ENCODE measurements around the gene LRP1-AS.

The LRP1-AS gene

GRCh38 chr12:57195186-57195585, 47.8 kb upstream of the LRP1-AS start:
- no peak for ATAC-seq
- TF ChIP-seq OSR1 (CRISPR knock-in tag; IDR thresholded peaks at IDR 0.05) (no peak), SNAI2 (CRISPR knock-in tag; IDR thresholded peaks at IDR 0.05) (no peak), ZNF8 (CRISPR knock-in tag; IDR thresholded peaks at IDR 0.05) (no peak), ZNF565 (CRISPR knock-in tag; conservative IDR thresholded peaks at IDR 0.05; ENCODE audit: low read depth) (no peak), PPARA (CRISPR knock-in tag; IDR thresholded peaks at IDR 0.05; ENCODE audit: borderline replicate concordance) (no peak), TOX (CRISPR knock-in tag; IDR thresholded peaks at IDR 0.05; ENCODE audit: borderline replicate concordance) (no peak), BACH2 (CRISPR knock-in tag; IDR thresholded peaks at IDR 0.05; ENCODE audit: borderline replicate concordance) (no peak)
- TF ChIP-seq, protein P1, sequence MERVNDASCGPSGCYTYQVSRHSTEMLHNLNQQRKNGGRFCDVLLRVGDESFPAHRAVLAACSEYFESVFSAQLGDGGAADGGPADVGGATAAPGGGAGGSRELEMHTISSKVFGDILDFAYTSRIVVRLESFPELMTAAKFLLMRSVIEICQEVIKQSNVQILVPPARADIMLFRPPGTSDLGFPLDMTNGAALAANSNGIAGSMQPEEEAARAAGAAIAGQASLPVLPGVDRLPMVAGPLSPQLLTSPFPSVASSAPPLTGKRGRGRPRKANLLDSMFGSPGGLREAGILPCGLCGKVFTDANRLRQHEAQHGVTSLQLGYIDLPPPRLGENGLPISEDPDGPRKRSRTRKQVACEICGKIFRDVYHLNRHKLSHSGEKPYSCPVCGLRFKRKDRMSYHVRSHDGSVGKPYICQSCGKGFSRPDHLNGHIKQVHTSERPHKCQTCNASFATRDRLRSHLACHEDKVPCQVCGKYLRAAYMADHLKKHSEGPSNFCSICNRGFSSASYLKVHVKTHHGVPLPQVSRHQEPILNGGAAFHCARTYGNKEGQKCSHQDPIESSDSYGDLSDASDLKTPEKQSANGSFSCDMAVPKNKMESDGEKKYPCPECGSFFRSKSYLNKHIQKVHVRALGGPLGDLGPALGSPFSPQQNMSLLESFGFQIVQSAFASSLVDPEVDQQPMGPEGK (CRISPR knock-in tag; IDR thresholded peaks at IDR 0.05; ENCODE audit: borderline replicate concordance), result no peak

DNA sequence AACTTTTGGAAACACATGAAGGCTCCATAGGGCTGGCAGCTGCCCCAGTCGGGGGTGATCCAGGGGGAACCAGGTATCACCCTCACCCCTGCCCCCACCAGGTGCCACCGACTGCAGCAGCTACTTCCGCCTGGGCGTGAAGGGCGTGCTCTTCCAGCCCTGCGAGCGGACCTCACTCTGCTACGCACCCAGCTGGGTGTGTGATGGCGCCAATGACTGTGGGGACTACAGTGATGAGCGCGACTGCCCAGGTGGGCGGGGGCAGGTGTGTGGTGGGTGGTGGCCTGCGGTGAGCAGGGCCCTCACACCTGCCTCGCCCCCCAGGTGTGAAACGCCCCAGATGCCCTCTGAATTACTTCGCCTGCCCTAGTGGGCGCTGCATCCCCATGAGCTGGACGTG, 46.8 kb upstream of the LRP1-AS start:
- TF ChIP-seq ZFP30 (CRISPR knock-in tag; IDR thresholded peaks at IDR 0.05) (no peak), OSR1 (CRISPR knock-in tag; IDR thresholded peaks at IDR 0.05) (no peak), ZFP3 (CRISPR knock-in tag; IDR thresholded peaks at IDR 0.05) (no peak), CSRNP3 (CRISPR knock-in tag; IDR thresholded peaks at IDR 0.05) (no peak), TOX (CRISPR knock-in tag; IDR thresholded peaks at IDR 0.05; ENCODE audit: borderline replicate concordance) (no peak), ZC3H10 (CRISPR knock-in tag; IDR thresholded peaks at IDR 0.05) (no peak), ESRRG (CRISPR knock-in tag; IDR thresholded peaks at IDR 0.05) (no peak), BACH2 (CRISPR knock-in tag; IDR thresholded peaks at IDR 0.05; ENCODE audit: borderline replicate concordance) (no peak), SNAI2 (CRISPR knock-in tag; IDR thresholded peaks at IDR 0.05) (no peak), ISL1 (CRISPR knock-in tag; IDR thresholded peaks at IDR 0.05) (no peak)
- TF ChIP-seq, protein P1 (CRISPR knock-in tag; IDR thresholded peaks at IDR 0.05; ENCODE audit: borderline replicate concordance), result no peak
- TF ChIP-seq, protein P2, sequence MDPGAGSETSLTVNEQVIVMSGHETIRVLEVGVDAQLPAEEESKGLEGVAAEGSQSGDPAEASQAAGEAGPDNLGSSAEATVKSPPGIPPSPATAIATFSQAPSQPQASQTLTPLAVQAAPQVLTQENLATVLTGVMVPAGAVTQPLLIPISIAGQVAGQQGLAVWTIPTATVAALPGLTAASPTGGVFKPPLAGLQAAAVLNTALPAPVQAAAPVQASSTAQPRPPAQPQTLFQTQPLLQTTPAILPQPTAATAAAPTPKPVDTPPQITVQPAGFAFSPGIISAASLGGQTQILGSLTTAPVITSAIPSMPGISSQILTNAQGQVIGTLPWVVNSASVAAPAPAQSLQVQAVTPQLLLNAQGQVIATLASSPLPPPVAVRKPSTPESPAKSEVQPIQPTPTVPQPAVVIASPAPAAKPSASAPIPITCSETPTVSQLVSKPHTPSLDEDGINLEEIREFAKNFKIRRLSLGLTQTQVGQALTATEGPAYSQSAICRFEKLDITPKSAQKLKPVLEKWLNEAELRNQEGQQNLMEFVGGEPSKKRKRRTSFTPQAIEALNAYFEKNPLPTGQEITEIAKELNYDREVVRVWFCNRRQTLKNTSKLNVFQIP (CRISPR knock-in tag; IDR thresholded peaks at IDR 0.05; ENCODE audit: borderline replicate concordance, low read depth), result no peak
- TF ChIP-seq, protein P3, sequence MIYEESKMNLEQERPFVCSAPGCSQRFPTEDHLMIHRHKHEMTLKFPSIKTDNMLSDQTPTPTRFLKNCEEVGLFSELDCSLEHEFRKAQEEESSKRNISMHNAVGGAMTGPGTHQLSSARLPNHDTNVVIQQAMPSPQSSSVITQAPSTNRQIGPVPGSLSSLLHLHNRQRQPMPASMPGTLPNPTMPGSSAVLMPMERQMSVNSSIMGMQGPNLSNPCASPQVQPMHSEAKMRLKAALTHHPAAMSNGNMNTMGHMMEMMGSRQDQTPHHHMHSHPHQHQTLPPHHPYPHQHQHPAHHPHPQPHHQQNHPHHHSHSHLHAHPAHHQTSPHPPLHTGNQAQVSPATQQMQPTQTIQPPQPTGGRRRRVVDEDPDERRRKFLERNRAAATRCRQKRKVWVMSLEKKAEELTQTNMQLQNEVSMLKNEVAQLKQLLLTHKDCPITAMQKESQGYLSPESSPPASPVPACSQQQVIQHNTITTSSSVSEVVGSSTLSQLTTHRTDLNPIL (CRISPR knock-in tag; IDR thresholded peaks at IDR 0.05; ENCODE audit: low read depth), result no peak
- no peak for ATAC-seq

GRCh38 chr12:57193706-57194245, 46.4 kb upstream of the LRP1-AS start:
- no peak for ATAC-seq
- TF ChIP-seq GLIS3 (CRISPR knock-in tag; IDR thresholded peaks at IDR 0.05) (no peak), CSDC2 (CRISPR knock-in tag; IDR thresholded peaks at IDR 0.05) (no peak), ZFP3 (CRISPR knock-in tag; IDR thresholded peaks at IDR 0.05) (no peak), TOX (CRISPR knock-in tag; IDR thresholded peaks at IDR 0.05; ENCODE audit: borderline replicate concordance) (no peak), OSR1 (CRISPR knock-in tag; IDR thresholded peaks at IDR 0.05) (no peak), ZNF8 (CRISPR knock-in tag; IDR thresholded peaks at IDR 0.05) (no peak), ZC3H10 (CRISPR knock-in tag; IDR thresholded peaks at IDR 0.05) (no peak), TCF4 (CRISPR knock-in tag; IDR thresholded peaks at IDR 0.05; ENCODE audit: borderline replicate concordance) (no peak), CSRNP3 (CRISPR knock-in tag; IDR thresholded peaks at IDR 0.05) (no peak)
- TF ChIP-seq, protein P4, sequence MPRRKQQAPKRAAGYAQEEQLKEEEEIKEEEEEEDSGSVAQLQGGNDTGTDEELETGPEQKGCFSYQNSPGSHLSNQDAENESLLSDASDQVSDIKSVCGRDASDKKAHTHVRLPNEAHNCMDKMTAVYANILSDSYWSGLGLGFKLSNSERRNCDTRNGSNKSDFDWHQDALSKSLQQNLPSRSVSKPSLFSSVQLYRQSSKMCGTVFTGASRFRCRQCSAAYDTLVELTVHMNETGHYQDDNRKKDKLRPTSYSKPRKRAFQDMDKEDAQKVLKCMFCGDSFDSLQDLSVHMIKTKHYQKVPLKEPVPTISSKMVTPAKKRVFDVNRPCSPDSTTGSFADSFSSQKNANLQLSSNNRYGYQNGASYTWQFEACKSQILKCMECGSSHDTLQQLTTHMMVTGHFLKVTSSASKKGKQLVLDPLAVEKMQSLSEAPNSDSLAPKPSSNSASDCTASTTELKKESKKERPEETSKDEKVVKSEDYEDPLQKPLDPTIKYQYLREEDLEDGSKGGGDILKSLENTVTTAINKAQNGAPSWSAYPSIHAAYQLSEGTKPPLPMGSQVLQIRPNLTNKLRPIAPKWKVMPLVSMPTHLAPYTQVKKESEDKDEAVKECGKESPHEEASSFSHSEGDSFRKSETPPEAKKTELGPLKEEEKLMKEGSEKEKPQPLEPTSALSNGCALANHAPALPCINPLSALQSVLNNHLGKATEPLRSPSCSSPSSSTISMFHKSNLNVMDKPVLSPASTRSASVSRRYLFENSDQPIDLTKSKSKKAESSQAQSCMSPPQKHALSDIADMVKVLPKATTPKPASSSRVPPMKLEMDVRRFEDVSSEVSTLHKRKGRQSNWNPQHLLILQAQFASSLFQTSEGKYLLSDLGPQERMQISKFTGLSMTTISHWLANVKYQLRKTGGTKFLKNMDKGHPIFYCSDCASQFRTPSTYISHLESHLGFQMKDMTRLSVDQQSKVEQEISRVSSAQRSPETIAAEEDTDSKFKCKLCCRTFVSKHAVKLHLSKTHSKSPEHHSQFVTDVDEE (CRISPR knock-in tag; IDR thresholded peaks at IDR 0.05), result no peak
- TF ChIP-seq, protein P2 (CRISPR knock-in tag; IDR thresholded peaks at IDR 0.05; ENCODE audit: borderline replicate concordance, low read depth), result no peak
- TF ChIP-seq, protein P3 (CRISPR knock-in tag; IDR thresholded peaks at IDR 0.05; ENCODE audit: low read depth), result no peak

Data from SK-N-SH treated with all-trans-retinoic acid at 6 μM for 48 hours (cell line).